IMR-90 (cell line): ENCODE data around the gene CIZ1. TPM values are rescaled to one million over a fixed set of nuclear protein-coding genes. Genes with fewer than 3 reads are reported as not detected.
A peak's percentile ranks its signal among the peaks of the same experiment; 100 is the strongest.

Experiments
- ATAC-seq: fragments of 200-7000 bp; cut with Tn5 transposase; 2 replicates; pipeline ENCODE4 v1.9.1; 2020; ENCODE audit warnings: low read depth, mild to moderate bottlenecking, moderate library complexity
- BruUV-seq: library from RNA; stranded (reverse); fragments of 400-500 nt; replicated peaks from 2 replicates; lab custom pipeline; 2021; lab: Mats Ljungman, UMichigan
- CTCF ChIA-PET: fragments of 300-600 bp; formaldehyde crosslinking; extraction: SDS; loops from one replicate; lab custom pipeline; 2021; ENCODE audit warnings: antibody characterized with exemption; lab: Yijun Ruan, JAX
- POLR2A ChIA-PET: fragments of 300-600 bp; sonication (Branson Sonifier 250); formaldehyde crosslinking; loops from one replicate; lab custom pipeline; 2022; ENCODE audit warnings: antibody characterized with exemption; ENCODE audit not compliant: unreplicated experiment; lab: Charles Lee
- DNase-seq: peaks from one replicate; pipeline ENCODE4 v3.0.0; 2013
- H2AFZ ChIP-seq: replicated peaks from 2 replicates; pipeline ENCODE3; 2013; ENCODE audit warnings: low read length, mild to moderate bottlenecking; ENCODE audit not compliant: poor library complexity
- H2AK5ac ChIP-seq: 2 replicates; pipeline ENCODE4 v1.6.1; 2013; ENCODE audit warnings: low read depth, low read length, inconsistent platforms
- H2AK9ac ChIP-seq: replicated peaks from 2 replicates; pipeline ENCODE3; 2013; ENCODE audit warnings: mild to moderate bottlenecking, low read depth, low read length, moderate library complexity; ENCODE audit not compliant: poor library complexity
- H2BK120ac ChIP-seq: 2 replicates; pipeline ENCODE4 v1.6.1; 2013; ENCODE audit warnings: low read depth, low read length, inconsistent platforms
- H2BK15ac ChIP-seq: 3 replicates; pipeline ENCODE4 v1.6.1; 2013; ENCODE audit warnings: low read depth, low read length, inconsistent platforms
- H2BK20ac ChIP-seq: 2 replicates; pipeline ENCODE4 v1.6.1; 2013; ENCODE audit warnings: low read depth, mild to moderate bottlenecking, inconsistent platforms, low read length, moderate library complexity
- H2BK5ac ChIP-seq: 2 replicates; pipeline ENCODE4 v1.6.1; 2013; ENCODE audit warnings: mild to moderate bottlenecking, low read depth, low read length, inconsistent platforms; ENCODE audit not compliant: poor library complexity, severe bottlenecking
- H3K14ac ChIP-seq: replicated peaks from 2 replicates; pipeline ENCODE4 v1.6.1; 2013; ENCODE audit warnings: low read depth, low read length, inconsistent platforms
- H3K18ac ChIP-seq: 2 replicates; pipeline ENCODE4 v1.6.1; 2013; ENCODE audit warnings: low read depth, low read length, control low read depth
- H3K23ac ChIP-seq: 2 replicates; pipeline ENCODE4 v1.6.1; 2013; ENCODE audit warnings: low read depth, low read length, inconsistent platforms
- H3K27ac ChIP-seq: 2 replicates; pipeline ENCODE4 v1.5.1; 2013; ENCODE audit warnings: mild to moderate bottlenecking, control low read depth, low read length; ENCODE audit not compliant: insufficient read depth
- H3K27me3 ChIP-seq: 2 replicates; pipeline ENCODE4 v1.6.1; 2013; ENCODE audit warnings: low read length; ENCODE audit not compliant: control insufficient read depth, insufficient read depth
- H3K36me3 ChIP-seq: 2 replicates; pipeline ENCODE4 v1.6.1; 2013; ENCODE audit warnings: low read length, mixed read lengths; ENCODE audit not compliant: control insufficient read depth, insufficient read depth
- H3K4ac ChIP-seq: 2 replicates; pipeline ENCODE4 v1.6.1; 2013; ENCODE audit warnings: low read depth, low read length, inconsistent platforms
- H3K4me1 ChIP-seq: 2 replicates; pipeline ENCODE4 v1.6.1; 2013; ENCODE audit warnings: low read length, mixed read lengths; ENCODE audit not compliant: control insufficient read depth, insufficient read depth
- H3K4me2 ChIP-seq: 2 replicates; pipeline ENCODE4 v1.6.1; 2013; ENCODE audit warnings: low read depth, mild to moderate bottlenecking, control low read depth, low read length, moderate library complexity
- H3K4me3 ChIP-seq: 2 replicates; pipeline ENCODE4 v1.5.1; 2013; ENCODE audit warnings: low read depth, mild to moderate bottlenecking, control low read depth, low read length, moderate library complexity; ENCODE audit not compliant: insufficient read depth
- H3K56ac ChIP-seq: 2 replicates; pipeline ENCODE4 v1.6.1; 2013; ENCODE audit warnings: low read length, inconsistent platforms; ENCODE audit not compliant: insufficient read depth; ENCODE audit errors: extremely low read depth
- H3K79me1 ChIP-seq, 2 experiments: 2 replicates each; pipeline ENCODE4 v1.6.1; 2013; ENCODE audit warnings: low read length in 2 of 2, inconsistent platforms in 1 of 2, low read depth in 1 of 2
- H3K9ac ChIP-seq: 2 replicates; pipeline ENCODE4 v1.6.1; 2013; ENCODE audit warnings: low read depth, low read length, control low read depth
- H3K9me1 ChIP-seq: 2 replicates; pipeline ENCODE4 v1.6.1; 2013; ENCODE audit warnings: low read length, inconsistent platforms; ENCODE audit not compliant: insufficient read depth
- H3K9me3 ChIP-seq: 2 replicates; pipeline ENCODE4 v1.6.1; 2013; ENCODE audit warnings: low read length; ENCODE audit not compliant: control insufficient read depth, insufficient read depth
- H4K20me1 ChIP-seq: 2 replicates; pipeline ENCODE4 v1.6.1; 2013; ENCODE audit warnings: low read length, inconsistent platforms; ENCODE audit not compliant: insufficient read depth
- H4K5ac ChIP-seq: 2 replicates; pipeline ENCODE4 v1.6.1; 2013; ENCODE audit warnings: mild to moderate bottlenecking, low read depth, low read length, control low read depth
- H4K8ac ChIP-seq, 2 experiments: 2 replicates each; pipeline ENCODE4 v1.6.1; 2013; ENCODE audit warnings: low read depth in 2 of 2, low read length in 2 of 2, control low read depth in 1 of 2, inconsistent platforms in 1 of 2
- H4K91ac ChIP-seq: 2 replicates; pipeline ENCODE4 v1.6.1; 2013; ENCODE audit warnings: low read depth, low read length, inconsistent platforms; ENCODE audit not compliant: insufficient read depth
- CEBPB ChIP-seq: IDR thresholded peaks from 2 replicates; pipeline ENCODE4 v1.6.1; 2012; ENCODE audit warnings: low read depth, low read length, improper control_type of control experiment
- CHD1 ChIP-seq: IDR thresholded peaks from 2 replicates; pipeline ENCODE4 v1.6.1; 2012; ENCODE audit warnings: low read depth, low read length, improper control_type of control experiment
- CTCF ChIP-seq: conservative IDR thresholded peaks from 2 replicates; pipeline ENCODE4 v1.5.1; 2012; ENCODE audit warnings: mild to moderate bottlenecking, low read depth, low read length, improper control_type of control experiment
- ELK1 ChIP-seq: fragments of 150-350 bp; IDR thresholded peaks from 2 replicates; pipeline ENCODE4 v1.6.1; 2016; ENCODE audit warnings: low read depth, mild to moderate bottlenecking, low read length, moderate library complexity, borderline replicate concordance
- FOS ChIP-seq: fragments of 150-350 bp; IDR thresholded peaks from 2 replicates; pipeline ENCODE4 v1.6.1; 2016; ENCODE audit warnings: low read depth, low read length
- MAFK ChIP-seq: IDR thresholded peaks from 2 replicates; pipeline ENCODE4 v1.6.1; 2012; ENCODE audit warnings: low read depth, low read length, improper control_type of control experiment
- MAZ ChIP-seq: IDR thresholded peaks from 2 replicates; pipeline ENCODE4 v1.6.1; 2012; ENCODE audit warnings: low read depth, mild to moderate bottlenecking, low read length, improper control_type of control experiment, moderate library complexity, borderline replicate concordance
- MXI1 ChIP-seq: IDR thresholded peaks from 2 replicates; pipeline ENCODE4 v1.6.1; 2012; ENCODE audit warnings: low read depth, mild to moderate bottlenecking, low read length, moderate library complexity, borderline replicate concordance
- NFE2L2 ChIP-seq: fragments of 150-350 bp; IDR thresholded peaks from 2 replicates; pipeline ENCODE4 v1.6.1; 2016; ENCODE audit warnings: low read depth, mild to moderate bottlenecking, low read length
- POLR2A ChIP-seq: IDR thresholded peaks from 2 replicates; pipeline ENCODE4 v1.6.1; 2012; ENCODE audit warnings: mild to moderate bottlenecking, low read depth, low read length
- RAD21 ChIP-seq: IDR thresholded peaks from 2 replicates; pipeline ENCODE4 v1.6.1; 2012; ENCODE audit warnings: low read length, improper control_type of control experiment
- SMC3 ChIP-seq: fragments of 150-350 bp; IDR thresholded peaks from 2 replicates; pipeline ENCODE4 v1.6.1; 2016; ENCODE audit warnings: low read depth, mild to moderate bottlenecking, antibody characterized with exemption, low read length, moderate library complexity
- USF2 ChIP-seq: fragments of 150-350 bp; IDR thresholded peaks from 2 replicates; pipeline ENCODE4 v1.6.1; 2017; ENCODE audit warnings: mild to moderate bottlenecking, antibody characterized with exemption, low read length, low read depth
- WGBS, 2 experiments: methylation state at CpG; one replicate each; pipeline versions ENCODE4 v1.1.5 to v1.1.7; 2013; ENCODE audit warnings: missing lambda C conversion rate in 2 of 2; ENCODE audit not compliant: insufficient read length in 1 of 2; ENCODE audit errors: extremely low coverage in 2 of 2; 5-methylcytosine and 5-hydroxymethylcytosine counted together
- dilution Hi-C: fragments of 300-500 bp; cut with HindIII; formaldehyde crosslinking; loops from one replicate; pipeline ENCODE4 v1.14.3; 2018; ENCODE audit warnings: low sequenced_read_pairs; ENCODE audit not compliant: unreplicated experiment
- in situ Hi-C: fragments of 300-500 bp; cut with MboI; formaldehyde crosslinking; loops from 3 replicates; pipeline ENCODE4 v1.14.3; 2019; ENCODE audit warnings: low sequenced_read_pairs, inconsistent platforms, mixed read lengths
- intact Hi-C: fragments of 100-400 bp; cut with micrococcal nuclease; formaldehyde crosslinking; loops from 2 replicates; pipeline ENCODE4 v1.10.0; 2022
- polyA plus RNA-seq, 3 experiments: library from polyadenylated mRNA; depleted of rRNA; stranded (reverse); fragments of >200 nt; gene quantifications; 2 replicates each; pipeline ENCODE4 v1.2.3, GENCODE V29; 2012; ENCODE audit warnings: low replicate concordance in 1 of 3
- total RNA-seq: library from RNA; depleted of rRNA; stranded (reverse); fragments of >200 nt; gene quantifications from 2 replicates; pipeline ENCODE4 v1.2.3, GENCODE V29; 2012

CIZ1 gene
- total and polyA plus RNA-seq, 2 of the 4 experiments (the other 2 are of a cell fraction): 13.8 to 51.9 TPM

GRCh38 chr9:128120741-128121465 is 70.5 kb downstream of the CIZ1 start:
- Histone ChIP-seq H2BK120ac (no peak overlapping the region), H3K9me1 (peaks cover 2% of the 10 kb centered on the region), H3K27me3 (no peaks in the 10 kb centered on the region), H3K23ac (no peak overlapping the region), H3K18ac (no peak overlapping the region), H3K4ac (no peak overlapping the region), H4K5ac (no peak overlapping the region), H2AFZ (no peak overlapping the region), H2BK20ac (no peak overlapping the region), H3K9me3 (no peaks in the 10 kb centered on the region), H3K56ac (no peak overlapping the region), H4K8ac (no peak overlapping the region), H3K9ac (no peak overlapping the region), H3K36me3 (peaks cover 24% of the 10 kb centered on the region), H3K79me1 (peaks cover 3 to 15% of the 10 kb centered on the region in 2 experiments; a peak in 3 of 4 replicates), H4K20me1 (peaks cover 13% of the 10 kb centered on the region; the same call in 1 of the 2 replicates), H3K27ac (no peak overlapping the region), H4K91ac (no peak overlapping the region), H3K4me3 (no peak overlapping the region), H2BK5ac (no peak overlapping the region), H3K4me2 (no peak overlapping the region), H3K14ac (no peak overlapping the region), H3K4me1 (peaks cover 3% of the 10 kb centered on the region; the same call in 1 of the 2 replicates), H2BK15ac (no peak overlapping the region), H2AK9ac (peak overlapping the region; percentile 42), H2AK5ac (no peak overlapping the region)
- intact Hi-C loops (no loop called here), dilution Hi-C loops (no loop called here), in situ Hi-C loops (no loop called here)
- ChIA-PET CTCF (no interaction called here), POLR2A (no interaction called here)
- DNase-seq: no peak
- no TSS peak for BruUV-seq
- WGBS, 2 experiments: 78% methylated on average over 11 of the region's 29 CpGs; no CpG with 5 or more reads in 1 of the 2 experiments
- no peak for TF ChIP-seq MAZ
- TF ChIP-seq MAFK: no peak
- no peak for TF ChIP-seq RAD21
- no peak for TF ChIP-seq CEBPB
- no peak for TF ChIP-seq CHD1
- no peak for TF ChIP-seq CTCF
- no peak for TF ChIP-seq POLR2A
- TF ChIP-seq ELK1: no peak
- no peak for TF ChIP-seq NFE2L2
- TF ChIP-seq MXI1: no peak
- no peak for TF ChIP-seq FOS
- TF ChIP-seq USF2: no peak
- TF ChIP-seq SMC3: no peak
- ATAC-seq: no peak
